ENCODE data around the gene COX7A2. TPM values are rescaled to one million over a fixed set of nuclear protein-coding genes. Genes with fewer than 3 reads are reported as not detected.

Gene COX7A2
- total RNA-seq, result 251 and 289 TPM in 2 replicates

DNA sequence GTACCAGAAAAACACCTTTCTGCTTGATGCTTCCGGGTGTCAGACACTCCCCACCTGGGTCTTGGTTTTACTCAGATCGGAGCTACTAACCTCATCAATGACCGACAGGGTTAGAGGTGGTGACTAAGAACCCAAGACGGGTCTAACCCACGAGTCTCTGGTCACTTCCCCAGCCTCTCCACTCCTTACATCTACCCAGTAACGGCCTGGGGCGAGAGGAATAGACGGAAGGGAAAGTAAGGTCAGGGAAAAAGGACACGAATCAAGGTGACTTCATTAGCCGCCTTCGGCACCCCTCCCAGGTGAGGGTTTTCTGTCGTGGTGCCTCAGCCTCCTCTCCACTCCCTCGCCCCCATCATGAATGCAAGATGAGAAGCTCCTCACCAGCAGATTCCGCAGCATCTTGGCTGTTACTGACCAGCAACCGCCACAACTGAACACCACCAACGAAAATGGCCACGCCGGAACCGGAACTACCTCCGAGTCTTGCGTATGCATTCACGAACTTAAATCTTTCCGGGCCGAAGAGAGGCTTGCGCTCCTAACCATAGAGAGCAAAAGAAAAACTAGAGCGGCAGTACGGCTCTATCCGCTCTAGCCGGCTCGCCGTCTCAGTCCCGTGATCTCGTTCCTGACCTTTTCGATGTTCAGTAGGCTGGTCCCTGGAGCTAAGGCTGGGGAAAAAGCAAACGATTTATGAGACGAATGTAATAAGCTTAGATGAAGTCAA is at the start of gene COX7A2:
Gene COX7A2 (minus strand): TSS at position 469 of the 730 bp plus-strand sequence. CDS start 67 bp downstream, at position 402.

DNA sequence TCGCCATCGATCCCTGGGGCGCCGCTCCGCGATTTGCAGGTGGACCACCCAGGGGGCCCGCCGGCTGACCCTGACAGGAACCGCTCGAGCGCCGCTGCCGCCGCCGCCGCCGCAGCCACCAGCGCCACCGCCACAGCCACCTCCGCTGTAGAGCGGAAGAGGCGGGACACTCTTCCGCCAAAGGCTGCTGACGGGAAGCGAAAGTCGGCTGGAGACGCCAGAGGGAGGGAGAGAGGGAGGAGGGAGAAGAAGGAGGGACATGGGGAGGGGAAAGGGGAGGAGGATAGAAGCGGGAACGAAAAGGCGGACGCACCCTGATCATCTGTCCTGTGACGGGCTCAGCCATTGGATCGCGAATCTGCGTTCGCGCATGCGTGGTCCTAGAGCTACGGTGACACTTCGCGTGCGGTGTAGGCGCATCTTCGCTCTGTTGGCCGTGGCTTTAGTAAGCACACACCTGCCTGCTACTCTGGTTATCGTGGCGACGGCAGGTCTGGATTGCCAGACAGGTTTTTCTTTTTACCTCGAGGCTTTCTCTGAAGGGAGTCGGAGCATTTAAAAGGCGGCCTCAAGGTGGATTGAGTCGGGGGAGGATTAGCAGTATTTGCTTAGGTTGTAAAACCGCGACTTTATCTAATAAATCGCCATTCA is 41.2 kb upstream of the COX7A2 start, which contains the start of gene TMEM30A:
Gene TMEM30A (minus strand): TSS at position 161 of the 651 bp plus-strand sequence. CDS start 154 bp downstream, at position 7.

DNA sequence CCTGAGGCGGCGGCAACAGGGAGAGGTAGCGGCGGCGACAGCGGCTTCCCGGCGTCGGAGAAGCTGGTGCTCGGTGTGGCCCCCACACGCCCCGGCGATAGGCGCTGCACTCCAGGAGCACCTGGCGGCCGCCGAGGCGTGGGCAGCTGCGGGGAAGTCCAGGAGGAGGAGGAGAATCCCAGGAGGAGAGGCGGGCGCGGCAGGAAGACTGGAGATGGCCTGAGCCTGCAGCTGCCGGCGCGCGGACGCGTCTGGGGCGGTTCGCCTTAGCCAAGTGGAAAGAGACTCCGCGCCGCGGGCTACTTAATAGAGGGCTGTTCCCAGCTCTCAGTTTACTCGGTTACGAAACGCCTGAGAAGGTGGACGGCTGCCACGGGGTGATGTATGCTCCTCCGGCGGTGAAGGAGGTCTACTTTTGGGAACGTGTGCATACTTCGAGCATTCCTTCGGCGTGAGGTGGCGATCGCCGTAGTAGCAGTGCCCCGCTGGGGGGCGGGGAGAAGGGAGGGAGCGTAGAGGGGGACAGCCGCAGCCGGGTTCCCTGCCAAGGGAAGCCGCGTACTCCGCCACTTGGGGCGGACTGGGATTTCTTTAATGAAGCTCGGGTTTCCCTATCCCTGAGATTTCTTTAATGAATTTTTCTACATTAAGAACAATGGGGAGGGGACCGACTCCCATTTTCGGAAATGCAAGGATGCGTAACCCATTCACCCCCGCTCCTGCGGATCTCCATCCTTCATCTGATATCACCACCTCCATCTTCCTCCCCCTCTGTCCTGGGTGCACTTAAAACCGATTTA is 37.6 kb downstream of the COX7A2 start, which contains the start of gene COL12A1:
Gene COL12A1 (minus strand): TSS at position 278 of the 800 bp plus-strand sequence. CDS start 3,261 bp downstream, outside the sequence.

Other genes with a start within 250 kb of the COX7A2 start
- 526 and 765 TPM in 2 replicates for gene COL12A1, start 37.7 kb downstream of the COX7A2 start, total RNA-seq
- 202 and 217 TPM in 2 replicates for gene TMEM30A, start 41.0 kb upstream of the COX7A2 start, total RNA-seq
- 0.62 and 1.4 TPM in 2 replicates for gene FILIP1, start 250.0 kb upstream of the COX7A2 start, total RNA-seq